Measurements from ENCODE around the gene MTERF4. TPM values are rescaled to one million over a fixed set of nuclear protein-coding genes. Genes with fewer than 3 reads are reported as not detected.

Gene MTERF4
- total and polyA plus RNA-seq, 2 of the 13 experiments (the other 11 are each of a cell fraction or from before 2014, with no cell fraction given) = 50.5 to 59.8 TPM

DNA sequence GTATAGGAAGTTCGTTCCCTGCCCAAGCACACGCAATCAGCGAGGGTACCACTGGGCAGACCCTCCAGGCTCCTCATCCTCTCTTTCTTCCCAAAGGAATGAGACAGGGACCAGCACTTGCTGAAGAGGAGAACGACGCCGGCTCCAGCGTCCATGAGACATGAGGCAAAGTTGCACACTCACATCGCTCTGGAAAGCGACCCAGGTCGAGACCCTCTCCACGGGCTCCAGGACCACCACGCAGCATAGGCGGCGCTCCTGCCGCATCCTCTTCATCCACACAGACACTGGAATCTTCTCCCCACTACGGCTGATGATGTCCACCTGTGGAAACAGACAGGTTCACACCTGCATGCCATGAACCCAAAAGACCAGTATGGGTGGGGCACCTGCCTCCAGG is 36.4 kb upstream of the MTERF4 start:
- Histone ChIP-seq H3K9me3 (ENCODE audit: low read length) (no peaks in the 10 kb centered on the region), H3K79me2 (ENCODE audit: insufficient read depth, low read length) (peaks cover 2% of the 10 kb centered on the region), H3K4me1 (ENCODE audit: insufficient read depth, low read length) (peaks cover 38% of the 10 kb centered on the region), H2AFZ (ENCODE audit: low read length) (no peak overlapping the region), H4K20me1 (ENCODE audit: insufficient read depth, low read length) (no peaks in the 10 kb centered on the region), H3K9ac (ENCODE audit: insufficient read depth, low read depth, low read length) (no peak overlapping the region), H3K36me3 (replicated peaks in 1 of 2; ENCODE audit: control insufficient read depth in 1 of 2, insufficient read depth in 2 of 2, low read length in 2 of 2) (peaks cover 10 to 14% of the 10 kb centered on the region in 2 experiments), H3K4me2 (ENCODE audit: low read depth, low read length) (no peak overlapping the region), H3K27ac (ENCODE audit: extremely low read length, insufficient read depth, low read length) (no peak overlapping the region), H3K27me3 (ENCODE audit: control insufficient read depth in 1 of 2, insufficient read depth in 2 of 2, low read length in 2 of 2) (no peaks in the 10 kb centered on the region), H3K4me3 (replicated peaks in 1 of 3; ENCODE audit: insufficient read depth in 1 of 3, low read depth in 2 of 3, low read length in 3 of 3) (no peak overlapping the region)
- DNase-seq (ENCODE audit: low spot score) = no peak
- in situ Hi-C loops (cut with HindIII; ENCODE audit: extremely low pct_ligation_motif_present, low pct_unique_long_range_greater_than_20kb) (no loop called here), intact Hi-C loops (cut with micrococcal nuclease; ENCODE audit: unreplicated experiment) (no loop called here)
- WGBS (ENCODE audit: low lambda C conversion rate) = 95% methylated on average over 16 of the region's 16 CpGs
- no peak for FAIRE-seq
- TF ChIP-seq HES4 (CRISPR knock-in tag; IDR thresholded peaks at IDR 0.05; ENCODE audit: borderline replicate concordance) (no peak), TERF1 (CRISPR knock-in tag; IDR thresholded peaks at IDR 0.05) (no peak), ZMYM4 (CRISPR knock-in tag; IDR thresholded peaks at IDR 0.05) (no peak), HNRNPUL1 (IDR thresholded peaks at IDR 0.05; ENCODE audit: low read depth, low read length) (no peak), ZNF569 (CRISPR knock-in tag; IDR thresholded peaks at IDR 0.05; ENCODE audit: borderline replicate concordance) (no peak), ZNF589 (CRISPR knock-in tag; conservative IDR thresholded peaks at IDR 0.05) (no peak), ZNF282 (IDR thresholded peaks at IDR 0.05; ENCODE audit: partially characterized antibody) (no peak), RCOR2 (CRISPR knock-in tag; IDR thresholded peaks at IDR 0.05) (no peak), ZNF256 (CRISPR knock-in tag; conservative IDR thresholded peaks at IDR 0.05) (no peak), THAP11 (CRISPR knock-in tag; IDR thresholded peaks at IDR 0.05) (no peak), PRDM4 (CRISPR knock-in tag; IDR thresholded peaks at IDR 0.05; ENCODE audit: borderline replicate concordance) (no peak), SNAI1 (CRISPR knock-in tag; IDR thresholded peaks at IDR 0.05; ENCODE audit: borderline replicate concordance) (no peak), EED (CRISPR knock-in tag; IDR thresholded peaks at IDR 0.05) (no peak)
- CTCF ChIA-PET (ENCODE audit: low intra/inter-chr PET ratio, low total read pairs) = no interaction called here
- no peak for ATAC-seq
- BruUV-seq (replicated peaks) = no TSS peak
- POLR2A ChIA-PET = no interaction called here
